Panc1 (cell line): ENCODE measurements around the gene TCP11L2.

ENCODE experiments used
- SIN3A ChIP-seq: IDR thresholded peaks from 2 replicates; pipeline ENCODE4 v1.6.1; 2012; ENCODE audit warnings: low read depth, mild to moderate bottlenecking, low read length, moderate library complexity, borderline replicate concordance; ENCODE audit not compliant: insufficient read depth
- TF ChIP-seq, protein P1 (sequence below), 2 experiments: IDR thresholded peaks; 2 replicates each; pipeline ENCODE4 v1.6.1; 2011 to 2012; ENCODE audit warnings: low read depth in 2 of 2, control low read depth in 1 of 2, low read length in 1 of 2, mild to moderate bottlenecking in 1 of 2, moderate library complexity in 1 of 2; ENCODE audit not compliant: insufficient read depth in 1 of 2
- TF ChIP-seq, protein P2 (sequence below): fragments of 450-650 bp; IDR thresholded peaks from 2 replicates; pipeline ENCODE4 v1.5.1; 2017; ENCODE audit warnings: mild to moderate bottlenecking

DNA sequence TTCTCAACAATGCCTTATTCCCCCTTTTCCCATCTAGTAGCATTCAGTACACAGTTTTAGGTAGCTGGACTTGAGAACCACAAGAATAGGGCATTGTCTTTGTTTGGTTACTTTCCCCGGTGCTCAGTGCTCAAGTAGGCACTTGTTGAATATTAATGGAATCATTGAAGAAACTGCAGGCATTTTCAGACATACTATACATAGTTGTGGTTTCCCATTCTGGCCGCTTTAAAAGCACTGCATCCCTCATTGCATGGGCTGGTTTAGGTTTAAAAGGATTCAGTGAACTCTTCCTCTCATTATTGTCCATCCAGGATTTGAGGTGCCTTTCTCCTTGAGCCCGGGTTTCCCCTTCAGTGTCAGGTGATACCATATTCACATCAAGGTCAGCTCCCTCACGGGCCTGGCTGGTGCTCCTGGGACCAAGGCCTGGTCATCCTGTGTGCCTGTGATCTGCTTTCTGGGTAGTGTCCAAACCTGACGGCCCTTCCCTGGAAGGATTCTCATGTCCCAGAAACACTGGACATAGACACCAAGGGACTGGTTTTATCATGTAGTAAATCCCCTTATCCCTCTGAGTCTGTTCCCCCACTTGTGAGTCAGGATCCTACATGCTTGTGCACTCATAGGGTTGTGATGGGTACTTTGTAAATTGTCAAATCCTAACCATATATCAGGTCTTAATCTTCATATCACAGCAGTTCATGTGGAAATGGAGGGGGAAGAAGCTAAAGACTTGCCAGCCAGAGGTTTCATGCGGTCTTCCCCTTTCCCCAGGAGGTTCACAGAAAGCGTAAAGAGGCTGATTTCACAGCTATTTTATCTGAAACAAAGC lies 7.4 kb downstream of the TCP11L2 start:
- TF ChIP-seq, protein P1, sequence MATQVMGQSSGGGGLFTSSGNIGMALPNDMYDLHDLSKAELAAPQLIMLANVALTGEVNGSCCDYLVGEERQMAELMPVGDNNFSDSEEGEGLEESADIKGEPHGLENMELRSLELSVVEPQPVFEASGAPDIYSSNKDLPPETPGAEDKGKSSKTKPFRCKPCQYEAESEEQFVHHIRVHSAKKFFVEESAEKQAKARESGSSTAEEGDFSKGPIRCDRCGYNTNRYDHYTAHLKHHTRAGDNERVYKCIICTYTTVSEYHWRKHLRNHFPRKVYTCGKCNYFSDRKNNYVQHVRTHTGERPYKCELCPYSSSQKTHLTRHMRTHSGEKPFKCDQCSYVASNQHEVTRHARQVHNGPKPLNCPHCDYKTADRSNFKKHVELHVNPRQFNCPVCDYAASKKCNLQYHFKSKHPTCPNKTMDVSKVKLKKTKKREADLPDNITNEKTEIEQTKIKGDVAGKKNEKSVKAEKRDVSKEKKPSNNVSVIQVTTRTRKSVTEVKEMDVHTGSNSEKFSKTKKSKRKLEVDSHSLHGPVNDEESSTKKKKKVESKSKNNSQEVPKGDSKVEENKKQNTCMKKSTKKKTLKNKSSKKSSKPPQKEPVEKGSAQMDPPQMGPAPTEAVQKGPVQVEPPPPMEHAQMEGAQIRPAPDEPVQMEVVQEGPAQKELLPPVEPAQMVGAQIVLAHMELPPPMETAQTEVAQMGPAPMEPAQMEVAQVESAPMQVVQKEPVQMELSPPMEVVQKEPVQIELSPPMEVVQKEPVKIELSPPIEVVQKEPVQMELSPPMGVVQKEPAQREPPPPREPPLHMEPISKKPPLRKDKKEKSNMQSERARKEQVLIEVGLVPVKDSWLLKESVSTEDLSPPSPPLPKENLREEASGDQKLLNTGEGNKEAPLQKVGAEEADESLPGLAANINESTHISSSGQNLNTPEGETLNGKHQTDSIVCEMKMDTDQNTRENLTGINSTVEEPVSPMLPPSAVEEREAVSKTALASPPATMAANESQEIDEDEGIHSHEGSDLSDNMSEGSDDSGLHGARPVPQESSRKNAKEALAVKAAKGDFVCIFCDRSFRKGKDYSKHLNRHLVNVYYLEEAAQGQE (IDR thresholded peaks at IDR 0.05; ENCODE audit: insufficient read depth in 1 of 2, low read depth in 2 of 2, low read length in 1 of 2) = no peak
- TF ChIP-seq, protein P2, sequence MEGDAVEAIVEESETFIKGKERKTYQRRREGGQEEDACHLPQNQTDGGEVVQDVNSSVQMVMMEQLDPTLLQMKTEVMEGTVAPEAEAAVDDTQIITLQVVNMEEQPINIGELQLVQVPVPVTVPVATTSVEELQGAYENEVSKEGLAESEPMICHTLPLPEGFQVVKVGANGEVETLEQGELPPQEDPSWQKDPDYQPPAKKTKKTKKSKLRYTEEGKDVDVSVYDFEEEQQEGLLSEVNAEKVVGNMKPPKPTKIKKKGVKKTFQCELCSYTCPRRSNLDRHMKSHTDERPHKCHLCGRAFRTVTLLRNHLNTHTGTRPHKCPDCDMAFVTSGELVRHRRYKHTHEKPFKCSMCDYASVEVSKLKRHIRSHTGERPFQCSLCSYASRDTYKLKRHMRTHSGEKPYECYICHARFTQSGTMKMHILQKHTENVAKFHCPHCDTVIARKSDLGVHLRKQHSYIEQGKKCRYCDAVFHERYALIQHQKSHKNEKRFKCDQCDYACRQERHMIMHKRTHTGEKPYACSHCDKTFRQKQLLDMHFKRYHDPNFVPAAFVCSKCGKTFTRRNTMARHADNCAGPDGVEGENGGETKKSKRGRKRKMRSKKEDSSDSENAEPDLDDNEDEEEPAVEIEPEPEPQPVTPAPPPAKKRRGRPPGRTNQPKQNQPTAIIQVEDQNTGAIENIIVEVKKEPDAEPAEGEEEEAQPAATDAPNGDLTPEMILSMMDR = no peak
- no peak for TF ChIP-seq SIN3A
